Jurkat, Clone E6-1 (cell line): ENCODE results near the gene FANCL.
"Not testable (repeated sequence)": the region's sequence is repeated elsewhere in the genome, so short reads cannot be mapped to it uniquely, and the experiment has no call there.

Source experiments
- DNase-seq: peaks from one replicate; pipeline ENCODE4 v3.0.0-alpha.2; 2011; ENCODE audit warnings: low read depth, low spot score
- H3K4me3 ChIP-seq: 2 replicates; pipeline ENCODE4 v1.5.1; 2011; ENCODE audit warnings: mild to moderate bottlenecking, low read length, control low read depth, moderate library complexity

Gene FANCL

GRCh38 chr2:58158481-58158880 is 82.6 kb downstream of the FANCL start:
- H3K4me3 ChIP-seq = no peak overlapping the region
- no peak for DNase-seq

DNA sequence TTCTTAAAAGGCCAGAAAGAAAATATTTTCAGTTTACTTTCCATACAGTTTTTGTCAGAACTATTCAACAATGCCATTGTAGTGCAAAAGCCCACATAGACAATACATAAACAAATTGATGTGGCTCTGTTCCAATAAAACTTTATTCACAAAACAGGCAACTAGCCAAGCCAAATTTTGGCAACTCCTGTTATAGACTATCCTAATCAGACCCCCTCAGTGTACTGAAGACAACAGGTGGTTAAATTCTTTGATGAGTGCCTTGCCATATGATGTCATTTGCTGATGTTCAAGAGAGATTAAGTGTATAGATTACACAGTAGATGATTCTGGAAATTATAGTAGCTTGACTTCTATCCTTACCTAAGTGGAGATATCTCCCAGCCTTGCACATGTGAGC is 83.4 kb downstream of the FANCL start:
- H3K4me3 ChIP-seq = no peak overlapping the region
- DNase-seq = no peak

DNA sequence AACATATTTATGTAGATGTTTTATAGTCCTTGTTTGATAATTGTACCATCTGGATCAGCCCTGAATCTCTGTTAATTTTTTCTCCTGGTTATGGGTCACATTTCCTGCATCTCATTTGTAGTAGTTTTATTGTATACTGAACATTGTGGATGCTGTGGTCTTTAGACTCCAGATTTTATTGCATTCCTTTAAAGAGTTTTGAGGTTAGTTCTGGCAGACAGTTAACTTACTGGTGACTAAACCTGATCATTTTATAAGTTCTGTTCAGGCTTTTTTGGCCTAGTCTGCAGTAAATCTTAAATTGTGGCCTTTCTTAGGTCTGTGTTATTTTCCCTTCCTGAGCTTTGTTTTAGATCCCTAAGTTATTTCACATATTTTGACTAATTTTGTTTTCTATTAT is 84.3 kb downstream of the FANCL start:
- no peak overlapping the region for H3K4me3 ChIP-seq
- DNase-seq = no peak

- DNase-seq = no peak
- H3K4me3 ChIP-seq = no peak overlapping the region
Observed at GRCh38 chr2:58155160-58155778, 85.9 kb downstream of the FANCL start.

- no peak overlapping the region for H3K4me3 ChIP-seq
- DNase-seq = no peak
Observed at GRCh38 chr2:58146707-58147106, 94.4 kb downstream of the FANCL start.

DNA sequence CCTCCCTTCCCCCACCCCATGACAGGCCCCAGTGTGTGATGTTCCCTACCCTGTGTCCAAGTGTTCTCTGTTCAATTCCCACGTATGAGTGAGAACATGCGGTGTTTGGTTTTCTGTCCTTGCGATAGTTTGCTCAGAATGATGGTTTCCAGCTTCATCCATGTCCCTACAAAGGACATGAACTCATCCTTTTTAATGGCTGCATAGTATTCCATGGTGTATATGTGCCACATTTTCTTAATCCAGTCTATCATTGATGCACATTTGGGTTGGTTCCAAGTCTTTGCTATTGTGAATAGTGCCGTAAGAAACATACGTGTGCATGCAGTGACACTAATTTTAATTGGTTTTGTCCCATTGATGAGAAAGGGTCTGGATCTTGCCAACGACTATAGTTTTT is 95.4 kb downstream of the FANCL start:
- H3K4me3 ChIP-seq, DNase-seq: not testable (repeated sequence)

GRCh38 chr2:58140508-58141072 is 100.5 kb downstream of the FANCL start:
- H3K4me3 ChIP-seq = no peak overlapping the region
- DNase-seq = no peak

DNA sequence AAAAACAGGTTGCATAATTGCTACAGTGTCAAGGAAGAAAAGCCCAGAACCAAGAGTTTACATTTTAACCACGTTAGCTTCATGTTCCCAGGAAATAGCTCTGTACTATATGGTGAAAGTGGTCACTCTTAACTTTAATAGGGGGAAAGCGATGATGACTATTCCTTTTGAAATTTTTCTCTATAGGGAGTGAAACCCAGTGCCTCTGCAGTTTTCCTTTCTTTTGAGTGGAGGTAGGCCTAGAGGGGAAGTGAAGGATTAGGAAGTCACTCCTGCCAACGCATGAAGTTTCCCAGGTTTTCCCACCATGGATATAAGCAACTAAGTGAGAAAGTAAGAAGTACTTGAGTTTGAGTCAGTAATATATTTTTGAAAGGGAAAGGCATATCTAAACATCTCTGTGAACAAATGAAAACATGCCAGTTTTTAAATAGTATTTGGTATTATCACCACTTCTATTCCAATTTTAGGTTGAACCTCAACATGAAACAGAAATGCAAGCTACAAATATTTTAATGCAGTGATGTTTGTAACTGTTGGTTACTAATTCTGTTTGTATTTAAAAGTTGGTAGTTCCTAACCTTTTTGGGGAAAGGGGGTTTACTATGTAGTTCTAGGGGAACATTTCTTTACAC is 102.6 kb downstream of the FANCL start:
- DNase-seq = no peak
- H3K4me3 ChIP-seq = no peak overlapping the region

- DNase-seq = no peak
- no peak overlapping the region for H3K4me3 ChIP-seq
Observed at GRCh38 chr2:58137856-58138255, 103.3 kb downstream of the FANCL start.

- no peak for DNase-seq
Observed at GRCh38 chr2:58137221-58137620, 103.9 kb downstream of the FANCL start.

DNA sequence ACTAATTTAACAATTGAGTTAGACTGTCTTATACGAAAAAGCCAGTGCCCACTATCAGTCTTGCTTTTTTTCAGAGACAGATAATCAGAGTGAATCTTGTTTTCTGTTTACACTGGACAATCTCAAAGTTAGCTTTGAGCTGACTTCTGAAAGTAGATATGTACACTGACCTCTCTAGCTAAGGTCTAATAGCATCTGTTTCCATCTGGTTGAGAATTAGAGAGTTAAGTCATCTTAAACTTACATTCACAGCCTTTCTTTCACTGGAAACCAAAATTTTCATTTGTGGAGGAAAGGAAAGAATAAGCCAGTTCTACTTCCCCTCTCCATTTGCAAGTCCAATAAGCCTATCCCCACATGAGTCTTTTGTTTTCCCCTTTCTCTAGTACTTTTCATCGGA is 105.3 kb downstream of the FANCL start:
- no peak overlapping the region for H3K4me3 ChIP-seq
- DNase-seq = no peak

More at GRCh38 chr2:58137221-58137620, 103.9 kb downstream of the FANCL start:
- H3K4me3 ChIP-seq = no peak overlapping the region

DNA sequence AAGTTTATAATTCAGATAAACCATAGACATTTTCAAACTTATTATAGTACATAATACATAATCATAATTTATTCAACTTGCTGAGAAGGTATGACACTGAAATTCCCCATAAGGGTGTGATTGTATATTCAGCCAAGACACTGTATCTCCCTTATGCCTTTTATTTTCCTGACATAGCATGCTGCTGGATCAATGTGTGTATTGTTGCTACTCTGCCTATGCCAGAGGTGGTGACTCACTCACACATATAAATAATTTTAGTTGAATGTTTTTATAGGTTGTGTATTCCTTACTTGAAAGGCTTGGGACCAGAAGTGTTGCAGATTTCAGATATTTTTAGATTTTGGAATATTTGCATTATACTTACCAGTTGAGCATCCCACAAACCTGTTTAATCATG is 107.7 kb downstream of the FANCL start:
- no peak overlapping the region for H3K4me3 ChIP-seq
- no peak for DNase-seq

DNA sequence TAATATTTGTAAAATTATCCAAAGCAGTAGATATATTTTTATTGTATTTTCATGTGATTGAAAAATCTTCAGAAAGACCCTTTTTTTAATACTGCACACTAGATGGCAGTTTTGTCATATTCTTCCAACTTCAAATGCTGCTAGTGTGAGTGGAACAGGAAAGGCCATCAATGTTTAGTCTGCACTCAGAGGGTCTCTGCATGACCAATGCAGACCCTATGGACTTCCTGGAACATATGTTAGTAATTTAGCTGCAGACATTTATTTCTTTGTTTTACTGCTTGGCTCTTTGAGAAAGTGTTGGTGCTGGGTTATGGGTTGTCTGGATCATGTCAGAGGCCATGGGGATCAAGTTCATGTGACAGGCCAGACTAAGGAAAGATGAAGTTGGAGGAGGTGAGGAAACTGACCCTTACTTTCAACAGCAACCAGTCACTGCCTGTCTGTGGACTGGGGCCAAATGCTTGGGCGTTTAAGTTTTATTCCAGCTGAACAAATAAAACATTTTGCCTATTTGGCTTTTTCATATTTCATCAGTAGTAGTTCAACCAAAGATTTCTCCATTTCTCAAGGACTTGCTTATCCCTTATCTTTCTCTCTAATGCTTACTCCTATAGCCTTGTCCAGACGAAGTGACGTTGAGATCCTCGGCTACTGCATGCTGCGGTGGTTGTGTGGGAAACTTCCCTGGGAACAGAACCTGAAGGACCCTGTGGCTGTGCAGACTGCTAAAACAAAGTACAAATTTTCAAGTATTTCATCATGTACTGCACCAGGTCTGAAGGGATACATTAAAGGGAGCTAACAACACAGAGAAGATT is 109.7 kb downstream of the FANCL start:
- DNase-seq = peak; percentile 5
- H3K4me3 ChIP-seq = no peak overlapping the region

GRCh38 chr2:58130238-58130637 is 110.9 kb downstream of the FANCL start:
- DNase-seq = no peak
- no peak overlapping the region for H3K4me3 ChIP-seq

GRCh38 chr2:58127111-58127510 is 114.0 kb downstream of the FANCL start:
- no peak overlapping the region for H3K4me3 ChIP-seq
- DNase-seq = no peak

DNA sequence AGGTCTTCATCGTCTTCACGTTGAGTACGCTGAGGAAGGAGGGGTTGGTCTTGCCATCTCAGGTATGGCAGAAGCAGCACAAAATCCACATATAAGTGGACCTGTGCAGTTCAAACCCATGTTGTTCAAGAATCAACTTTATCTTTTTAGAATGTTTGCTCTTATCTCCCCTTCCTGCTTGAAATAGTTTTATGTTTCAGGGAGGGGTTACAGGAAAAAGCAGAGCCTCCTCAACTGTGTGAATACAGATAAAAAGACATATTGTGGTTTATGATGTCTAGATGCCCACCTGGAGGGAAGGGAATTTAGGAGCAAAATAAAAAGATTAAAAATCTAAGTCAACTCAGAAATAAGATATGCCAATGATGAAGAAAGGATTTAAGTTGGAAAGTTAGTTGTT is 118.6 kb downstream of the FANCL start:
- H3K4me3 ChIP-seq = no peak overlapping the region
- no peak for DNase-seq

GRCh38 chr2:58122040-58122439 is 119.1 kb downstream of the FANCL start:
- no peak for DNase-seq
- H3K4me3 ChIP-seq = no peak overlapping the region

DNA sequence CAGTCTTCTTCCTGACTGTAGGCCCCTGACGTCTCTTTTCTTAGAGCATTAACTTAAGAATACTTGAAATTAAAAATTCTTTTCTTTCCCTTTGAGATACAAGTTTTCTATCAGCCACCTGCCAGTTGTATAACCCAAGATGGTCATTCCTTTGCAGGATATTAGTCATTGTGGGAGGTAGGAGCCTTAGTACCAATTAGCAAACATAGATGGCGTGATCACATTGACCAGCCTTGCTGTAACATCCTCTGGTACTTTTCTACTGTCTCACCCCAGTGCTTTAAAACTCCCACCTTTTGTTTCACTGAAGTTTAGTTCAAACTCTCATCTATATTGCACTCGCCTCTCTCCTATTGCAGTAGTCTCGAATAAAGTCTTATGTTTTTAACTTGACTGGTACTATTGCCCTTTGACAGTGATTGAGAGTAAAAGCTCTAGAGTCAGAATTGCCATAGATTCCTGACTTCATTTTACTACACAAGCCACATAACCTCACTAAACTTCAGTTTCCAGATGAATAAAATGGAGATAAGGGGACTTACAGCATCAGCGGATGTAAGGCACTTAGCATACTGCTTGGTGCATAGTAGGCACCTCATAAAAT is 120.4 kb downstream of the FANCL start:
- DNase-seq = no peak
- no peak overlapping the region for H3K4me3 ChIP-seq

DNA sequence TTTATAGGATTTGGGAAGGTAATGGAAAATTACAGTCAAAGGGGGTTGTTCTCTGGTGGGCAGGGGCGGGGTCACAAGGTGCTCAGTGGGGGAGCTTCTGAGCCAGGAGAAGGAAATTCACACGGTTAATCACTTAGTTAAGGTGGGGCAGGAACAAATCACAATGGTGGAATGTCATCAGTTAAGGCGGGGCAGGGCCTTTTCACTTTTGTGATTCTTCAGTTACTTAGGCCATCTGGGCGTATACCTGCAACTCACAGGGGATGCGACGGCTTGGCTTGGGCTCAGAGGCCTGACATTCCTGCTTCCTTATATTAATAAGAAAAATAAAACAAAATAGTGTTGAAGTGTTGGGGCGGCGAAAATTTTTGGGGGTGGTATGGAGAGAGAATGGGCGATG is 127.6 kb downstream of the FANCL start:
- not testable (repeated sequence) for H3K4me3 ChIP-seq, DNase-seq

DNA sequence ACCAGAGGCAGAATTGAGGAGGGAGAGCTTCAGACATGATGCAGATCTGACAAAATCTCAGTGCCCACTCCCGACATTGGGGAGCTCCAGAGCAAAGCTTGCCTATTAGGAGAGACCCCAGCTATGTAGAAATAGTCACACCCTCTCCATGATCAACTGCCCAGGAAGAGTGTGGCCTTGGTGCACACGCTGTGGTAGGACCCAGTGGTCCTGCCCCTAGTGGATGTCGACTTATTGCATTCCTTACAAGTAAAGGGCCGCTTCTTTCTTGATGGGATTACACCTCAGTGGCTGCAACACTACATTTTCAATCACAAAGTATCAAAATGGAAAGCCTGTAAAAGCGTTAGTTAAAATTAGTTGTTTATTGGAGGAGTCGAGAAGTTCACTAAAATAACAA is 130.4 kb downstream of the FANCL start:
- no peak for DNase-seq
- H3K4me3 ChIP-seq = no peak overlapping the region
